GM19023 (cell line): ENCODE measurements around the gene RNPEP.
"Not testable (repeated sequence)": the region's sequence is repeated elsewhere in the genome, so short reads cannot be mapped to it uniquely, and the experiment has no call there.

ENCODE experiments used
- ATAC-seq: cut with Tn5 transposase; IDR thresholded peaks from one replicate; pipeline ENCODE4 v1.9.1; 2021; ENCODE audit warnings: mild to moderate bottlenecking, moderate library complexity; ENCODE audit not compliant: unreplicated experiment

Gene RNPEP

GRCh38 chr1:201982623-201983379 lies at the start of gene RNPEP:
RNPEP (plus strand) TSS chr1:201982648; CDS start chr1:201982667, 19 bp downstream.
- peak; percentile 78 for ATAC-seq

GRCh38 chr1:201933840-201934430 lies 48.5 kb upstream of the RNPEP start:
- ATAC-seq, result no peak

GRCh38 chr1:201937624-201938213 lies 44.7 kb upstream of the RNPEP start:
- ATAC-seq, result no peak

GRCh38 chr1:201938440-201939035 lies 43.9 kb upstream of the RNPEP start:
- ATAC-seq, result no peak

- no peak for ATAC-seq
Measured at GRCh38 chr1:201939148-201939547, 43.3 kb upstream of the RNPEP start.

- no peak for ATAC-seq
Measured at GRCh38 chr1:201939574-201939973, 42.9 kb upstream of the RNPEP start.

- ATAC-seq, result not testable (repeated sequence)
Measured at GRCh38 chr1:201940316-201940715, 42.1 kb upstream of the RNPEP start.

GRCh38 chr1:201941420-201942128 lies 40.9 kb upstream of the RNPEP start:
- no peak for ATAC-seq

GRCh38 chr1:201942129-201942495 lies 40.3 kb upstream of the RNPEP start:
- no peak for ATAC-seq

GRCh38 chr1:201944002-201944401 lies 38.4 kb upstream of the RNPEP start:
- ATAC-seq, result no peak

- no peak for ATAC-seq
Measured at GRCh38 chr1:201944639-201945038, 37.8 kb upstream of the RNPEP start.

- no peak for ATAC-seq
Measured at GRCh38 chr1:201945157-201945556, 37.3 kb upstream of the RNPEP start.

- ATAC-seq, result no peak
Measured at GRCh38 chr1:201945863-201946223, 36.6 kb upstream of the RNPEP start.

- ATAC-seq, result no peak
Measured at GRCh38 chr1:201946224-201946908, 36.1 kb upstream of the RNPEP start, which contains the start of gene LMOD1. LMOD1 (minus strand) TSS chr1:201946548; CDS start chr1:201946340, 208 bp downstream.

GRCh38 chr1:201947697-201948008 lies 34.8 kb upstream of the RNPEP start:
- ATAC-seq, result no peak

- no peak for ATAC-seq
Measured at GRCh38 chr1:201949491-201949890, 33.0 kb upstream of the RNPEP start.

- ATAC-seq, result no peak
Measured at GRCh38 chr1:201954263-201955008, 28.0 kb upstream of the RNPEP start.

- ATAC-seq, result peak; percentile 100
Measured at GRCh38 chr1:201955009-201955728, 27.3 kb upstream of the RNPEP start, which contains the start of gene TIMM17A. TIMM17A (plus strand) TSS chr1:201955503; CDS start chr1:201955527, 24 bp downstream.

- ATAC-seq, result peak; percentile 48
Measured at GRCh38 chr1:201955729-201956143, 26.7 kb upstream of the RNPEP start.
